ENCODE results near the gene LORICRIN. TPM values are rescaled to one million over a fixed set of nuclear protein-coding genes. Genes with fewer than 3 reads are reported as not detected.

Gene LORICRIN
- total RNA-seq, 1 experiment from 2014 or later, result not detected

GRCh38 chr1:153310526-153310925, 51.0 kb downstream of the LORICRIN start:
- BruUV-seq (replicated peaks), result no TSS peak
- H3K4me2 ChIP-seq, result no peak overlapping the region
- CTCF ChIA-PET, result no interaction called here
- POLR2A ChIA-PET (ENCODE audit: unreplicated experiment), result no interaction called here
- intact Hi-C loops (cut with micrococcal nuclease; ENCODE audit: unreplicated experiment), result no loop called here
- no peak overlapping the region for H3K4me3 ChIP-seq
- H3K4me1 ChIP-seq (replicated peaks; ENCODE audit: insufficient read depth), result no peaks in the 10 kb centered on the region
- no peak overlapping the region for H3K27ac ChIP-seq
- H3F3A ChIP-seq (ENCODE audit: insufficient read depth, low read depth), result no peaks in the 10 kb centered on the region
- H3K9me2 ChIP-seq (ENCODE audit: insufficient read depth), result no peaks in the 10 kb centered on the region
- no peak for DNase-seq
- H3K27me3 ChIP-seq (ENCODE audit: insufficient read depth, low read depth), result peaks cover 4% of the 10 kb centered on the region
- TF ChIP-seq, protein P1, sequence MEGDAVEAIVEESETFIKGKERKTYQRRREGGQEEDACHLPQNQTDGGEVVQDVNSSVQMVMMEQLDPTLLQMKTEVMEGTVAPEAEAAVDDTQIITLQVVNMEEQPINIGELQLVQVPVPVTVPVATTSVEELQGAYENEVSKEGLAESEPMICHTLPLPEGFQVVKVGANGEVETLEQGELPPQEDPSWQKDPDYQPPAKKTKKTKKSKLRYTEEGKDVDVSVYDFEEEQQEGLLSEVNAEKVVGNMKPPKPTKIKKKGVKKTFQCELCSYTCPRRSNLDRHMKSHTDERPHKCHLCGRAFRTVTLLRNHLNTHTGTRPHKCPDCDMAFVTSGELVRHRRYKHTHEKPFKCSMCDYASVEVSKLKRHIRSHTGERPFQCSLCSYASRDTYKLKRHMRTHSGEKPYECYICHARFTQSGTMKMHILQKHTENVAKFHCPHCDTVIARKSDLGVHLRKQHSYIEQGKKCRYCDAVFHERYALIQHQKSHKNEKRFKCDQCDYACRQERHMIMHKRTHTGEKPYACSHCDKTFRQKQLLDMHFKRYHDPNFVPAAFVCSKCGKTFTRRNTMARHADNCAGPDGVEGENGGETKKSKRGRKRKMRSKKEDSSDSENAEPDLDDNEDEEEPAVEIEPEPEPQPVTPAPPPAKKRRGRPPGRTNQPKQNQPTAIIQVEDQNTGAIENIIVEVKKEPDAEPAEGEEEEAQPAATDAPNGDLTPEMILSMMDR (conservative IDR thresholded peaks at IDR 0.05), result no peak
- TF ChIP-seq EZH2 (IDR thresholded peaks at IDR 0.05; ENCODE audit: low read depth), result no peak
- no peaks in the 10 kb centered on the region for H4K20me1 ChIP-seq (ENCODE audit: insufficient read depth)
- H3K9me3 ChIP-seq (ENCODE audit: insufficient read depth, low read depth), result no peaks in the 10 kb centered on the region
- H3K36me3 ChIP-seq (ENCODE audit: low read depth), result no peaks in the 10 kb centered on the region
- no peaks in the 10 kb centered on the region for H3K79me2 ChIP-seq (ENCODE audit: low read depth)
- H2AFZ ChIP-seq, result no peak overlapping the region

Other genes starting within 250 kb of the LORICRIN start
- not detected in 2 replicates for gene SPRR1B, start 228.5 kb upstream of the LORICRIN start, total RNA-seq (2021)
- gene SPRR2D, start 218.6 kb upstream of the LORICRIN start, total RNA-seq (2021), result not detected in 2 replicates
- gene SPRR2A, start 202.2 kb upstream of the LORICRIN start, total RNA-seq (2021), result not detected in 2 replicates
- gene SPRR2B, start 188.1 kb upstream of the LORICRIN start, total RNA-seq (2021), result not detected in 2 replicates
- not detected in 2 replicates for gene SPRR2E, start 165.2 kb upstream of the LORICRIN start, total RNA-seq (2021)
- not detected in 2 replicates for gene SPRR2F, start 146.2 kb upstream of the LORICRIN start, total RNA-seq (2021)
- not detected in 2 replicates for gene SPRR2G, start 108.8 kb upstream of the LORICRIN start, total RNA-seq (2021)
- gene LELP1, start 56.3 kb upstream of the LORICRIN start, total RNA-seq (2021), result not detected in 2 replicates
- gene PRR9, start 42.1 kb upstream of the LORICRIN start, total RNA-seq (2021), result not detected in 2 replicates
- gene PGLYRP3, start 53.3 kb downstream of the LORICRIN start, total RNA-seq (2021), result not detected in 2 replicates
- gene PGLYRP4, start 89.2 kb downstream of the LORICRIN start, total RNA-seq (2021), result not detected in 2 replicates
- 2.1 and 4.3 TPM in 2 replicates for gene S100A9, start 98.2 kb downstream of the LORICRIN start, total RNA-seq (2021)
- not detected in 2 replicates for gene S100A12, start 115.9 kb downstream of the LORICRIN start, total RNA-seq (2021)
- not detected in 2 replicates for gene S100A8, start 131.4 kb downstream of the LORICRIN start, total RNA-seq (2021)
- gene S100A7A, start 156.8 kb downstream of the LORICRIN start, total RNA-seq (2021), result not detected in 2 replicates
- gene S100A7, start 201.0 kb downstream of the LORICRIN start, total RNA-seq (2021), result not detected in 2 replicates